Stimulated activated CD4-positive, alpha-beta T cell treated with anti-CD3 and anti-CD28 coated beads, TNF-alpha, amount 100 ng/mL, for 24 hours (primary cell): ENCODE data around the gene BACH2.
"Not testable (repeated sequence)": the region's sequence is repeated elsewhere in the genome, so short reads cannot be mapped to it uniquely, and the experiment has no call there.

Experiments
- DNase-seq, 3 experiments: peaks; one replicate each; pipeline ENCODE4 v3.0.0-alpha.2; 2020; ENCODE audit warnings: low read depth in 3 of 3

Gene BACH2

GRCh38 chr6:90302320-90302719 lies 5.7 kb upstream of the BACH2 start:
- DNase-seq: no peak

GRCh38 chr6:90301816-90302215 lies 5.2 kb upstream of the BACH2 start:
- no peak for DNase-seq

GRCh38 chr6:90298459-90299053 lies 1.9 kb upstream of the BACH2 start:
- DNase-seq: no peak

DNA sequence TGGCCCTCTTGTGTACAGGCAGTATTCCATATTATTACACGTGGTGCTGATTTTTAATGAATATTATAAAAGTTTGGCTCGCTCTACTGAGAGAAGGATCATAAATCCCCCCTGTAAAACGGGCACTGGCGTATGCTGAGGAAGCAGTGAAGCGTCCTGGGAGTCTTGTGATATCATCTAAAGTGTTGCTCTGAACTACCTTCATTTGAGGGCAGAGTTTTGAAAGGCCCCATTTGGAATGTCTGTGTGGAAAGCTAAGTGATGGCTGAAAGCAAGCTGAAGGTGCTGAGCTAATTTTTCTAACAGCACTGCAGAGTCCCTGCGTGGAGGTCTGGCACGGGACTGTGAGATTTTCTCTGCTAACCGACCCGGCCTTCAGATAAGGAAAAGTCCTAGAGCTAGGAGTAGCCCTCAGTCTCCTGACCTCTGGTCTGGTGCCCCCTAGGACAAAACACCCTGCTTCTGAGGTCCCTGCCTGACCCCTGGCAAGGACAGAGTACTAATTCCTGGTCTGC lies 1.3 kb upstream of the BACH2 start:
- no peak for DNase-seq

DNA sequence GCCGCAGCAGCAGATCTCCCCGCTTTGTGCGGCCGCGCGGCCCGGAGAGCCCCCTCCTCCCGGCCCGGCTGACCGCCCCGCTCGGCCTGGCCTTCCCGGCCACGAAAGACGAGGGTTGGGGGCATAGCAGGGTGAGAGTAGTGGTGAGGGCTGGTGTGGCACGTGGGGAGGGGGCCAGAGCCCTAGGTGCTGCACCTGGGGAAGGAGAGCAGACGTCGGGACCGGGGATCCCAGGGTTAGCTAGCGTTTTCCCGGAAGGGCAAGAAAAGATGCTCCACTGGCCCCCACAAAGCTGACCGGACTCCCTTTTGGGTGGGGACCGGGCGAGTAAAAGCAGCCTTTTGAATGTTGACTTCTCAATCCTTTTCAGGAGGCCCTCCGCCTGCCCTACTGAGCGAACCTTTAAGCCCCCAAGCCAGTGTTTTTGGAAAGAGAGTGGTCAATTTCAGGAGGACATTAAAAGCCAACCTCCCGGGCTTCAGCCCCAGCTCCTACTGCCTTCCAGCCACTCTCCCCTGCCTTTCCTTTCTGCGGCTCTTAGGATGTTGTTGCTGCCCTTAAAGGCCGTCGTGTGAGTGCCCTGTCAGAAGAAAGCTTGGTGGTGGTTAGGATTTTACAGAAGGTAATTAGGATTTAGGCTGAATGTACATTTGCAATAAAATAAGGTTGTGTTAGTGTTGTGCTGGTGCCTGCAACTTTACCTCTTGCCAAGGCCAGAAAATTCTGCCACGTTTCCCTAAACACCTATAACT lies 648 bp upstream of the BACH2 start:
- no peak for DNase-seq

GRCh38 chr6:90295854-90296340 lies 746 bp downstream of the BACH2 start:
- DNase-seq: peak; percentile 39 to 57 (median 39)

DNA sequence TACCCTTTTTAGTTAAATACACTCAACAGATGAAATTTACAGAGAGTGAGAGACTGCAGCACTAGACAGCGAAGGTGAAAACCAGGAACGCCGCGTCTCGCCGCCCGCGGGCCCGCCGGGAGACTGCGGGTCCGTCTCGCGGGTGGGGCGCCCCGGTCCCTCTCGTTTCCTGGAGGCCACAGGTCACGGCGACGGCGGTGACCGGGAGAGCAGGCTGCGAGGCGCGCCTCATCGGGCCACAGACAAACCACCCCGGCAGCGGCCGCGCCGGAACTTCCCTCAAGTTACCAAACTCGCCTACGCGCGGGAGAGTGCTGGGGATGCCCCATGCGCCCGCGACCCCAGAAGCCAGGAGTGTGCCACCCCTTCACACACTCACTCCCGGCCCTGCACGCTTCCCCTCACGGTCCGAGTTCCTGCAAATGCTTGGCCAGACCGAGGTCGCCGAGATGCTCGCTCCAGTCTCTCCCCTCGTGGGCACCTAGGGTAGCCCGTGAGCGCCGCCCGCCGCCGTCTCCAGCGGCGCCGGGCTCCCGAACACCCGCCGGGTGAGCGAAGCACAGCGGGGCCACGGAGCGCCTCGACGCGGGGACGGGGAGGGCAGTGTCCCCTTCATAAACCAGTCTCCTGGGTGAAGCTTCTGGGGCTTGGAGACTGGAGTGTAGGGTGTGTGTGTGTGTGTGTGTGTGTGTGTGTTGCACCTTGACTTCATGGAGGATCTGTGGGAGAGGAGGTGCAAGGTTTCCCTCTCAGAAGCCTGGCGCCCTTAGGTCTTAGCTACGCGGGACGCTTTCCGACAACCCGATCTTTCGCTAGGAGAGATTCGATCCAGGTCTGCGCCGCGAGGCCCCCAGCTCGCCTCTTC lies 1.4 kb downstream of the BACH2 start:
- peak; percentile 64 to 77 (median 68) for DNase-seq

- DNase-seq: no peak
Measured at GRCh38 chr6:90294614-90294988, 2.0 kb downstream of the BACH2 start.

DNA sequence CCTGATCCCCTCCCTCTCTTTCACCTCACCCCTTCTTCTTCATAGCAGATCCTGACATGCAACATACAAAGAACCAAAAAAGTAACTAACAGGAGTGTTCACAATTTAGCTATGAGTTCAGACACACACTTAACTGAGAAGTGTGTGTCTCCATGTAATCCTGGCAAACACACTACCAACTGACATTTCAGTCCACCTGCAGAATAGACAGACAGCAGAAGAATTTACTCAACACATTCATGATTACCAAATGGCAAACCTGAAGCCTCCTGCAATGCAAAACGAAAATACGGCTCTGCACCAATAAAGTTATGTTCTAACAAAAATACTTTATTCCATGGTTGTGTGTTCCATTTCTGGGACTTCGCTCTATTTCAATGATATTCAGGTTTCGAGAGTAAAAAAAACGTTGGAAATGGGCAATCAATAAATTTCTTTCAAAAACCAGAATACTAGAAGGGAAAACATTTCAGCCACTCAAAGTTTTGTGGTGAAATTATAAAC lies 2.6 kb downstream of the BACH2 start:
- no peak for DNase-seq

DNA sequence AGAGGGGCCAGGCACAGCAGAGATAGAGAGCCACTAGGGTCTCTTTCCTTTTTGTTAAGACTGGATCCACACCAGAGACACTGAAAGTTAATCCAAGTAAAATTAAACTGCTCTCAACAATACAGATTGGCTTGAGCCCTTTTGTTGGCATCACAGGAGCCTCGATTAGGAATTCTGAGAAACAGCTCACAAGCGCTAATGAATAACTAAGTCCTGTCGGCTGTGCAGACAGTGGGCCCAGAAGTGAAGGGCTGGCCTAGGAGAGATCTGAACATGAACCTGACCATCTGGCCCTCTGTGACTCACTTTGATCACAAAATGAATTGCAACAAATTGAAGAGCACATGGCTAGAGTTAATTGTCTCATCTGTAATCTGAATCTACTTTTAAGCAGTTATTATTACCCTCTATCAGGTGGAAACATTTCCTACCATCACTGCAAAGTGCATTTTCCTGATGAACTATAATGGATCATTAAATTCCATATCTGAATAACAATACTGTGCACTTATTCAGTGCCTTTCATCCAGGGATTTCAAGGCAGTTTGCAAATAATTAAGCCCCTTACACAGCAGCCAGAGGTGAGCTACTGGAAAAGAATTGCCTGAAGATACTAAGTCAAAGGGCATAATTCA lies 3.2 kb downstream of the BACH2 start:
- no peak for DNase-seq

DNA sequence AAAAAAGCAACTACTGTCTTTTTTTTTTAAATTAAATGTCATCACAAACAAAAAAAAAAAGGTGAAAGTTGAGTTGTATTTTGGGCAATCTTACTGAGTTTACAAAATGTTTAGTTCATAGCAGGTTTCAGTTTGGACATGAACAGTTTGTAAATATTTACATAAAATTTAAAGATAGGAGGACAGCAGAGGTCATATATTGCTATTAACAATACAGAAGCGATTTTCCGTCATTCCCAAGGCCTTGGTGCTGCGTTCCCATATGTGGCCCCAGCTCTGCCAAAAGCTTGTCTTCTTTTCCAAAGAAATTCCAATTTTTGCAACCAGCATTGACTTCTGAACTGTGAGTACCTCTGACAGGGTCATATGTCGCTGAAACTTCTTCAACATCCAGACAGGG lies 5.1 kb downstream of the BACH2 start:
- DNase-seq: no peak

DNA sequence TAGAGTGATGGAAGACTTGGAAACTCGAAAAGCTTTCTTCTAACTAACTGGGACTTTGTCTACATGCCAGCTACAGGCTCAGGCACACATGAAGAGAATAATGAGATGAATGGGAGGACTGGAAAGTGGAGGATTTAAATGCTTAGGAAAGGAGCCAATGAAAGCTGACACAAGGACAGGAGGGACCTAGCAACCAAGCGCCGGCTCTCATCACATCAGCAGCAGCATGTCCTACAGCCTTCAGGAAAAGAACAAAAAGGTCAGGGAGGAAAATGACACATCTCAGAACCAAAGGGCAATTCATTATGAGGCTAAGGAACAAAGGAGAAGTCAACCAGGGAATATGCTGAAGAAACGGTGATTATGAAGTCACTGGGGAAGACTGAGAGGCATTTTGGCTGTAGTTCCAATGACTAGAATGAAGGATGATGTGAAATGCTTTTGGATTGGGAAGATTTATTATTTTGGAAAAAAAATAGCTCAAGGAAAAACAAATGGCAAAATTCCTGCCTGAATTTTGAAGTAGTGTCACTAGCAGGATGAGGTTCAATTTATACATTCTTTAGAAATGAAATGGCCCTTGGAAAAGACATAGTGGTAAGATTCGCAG lies 5.7 kb downstream of the BACH2 start:
- no peak for DNase-seq

DNA sequence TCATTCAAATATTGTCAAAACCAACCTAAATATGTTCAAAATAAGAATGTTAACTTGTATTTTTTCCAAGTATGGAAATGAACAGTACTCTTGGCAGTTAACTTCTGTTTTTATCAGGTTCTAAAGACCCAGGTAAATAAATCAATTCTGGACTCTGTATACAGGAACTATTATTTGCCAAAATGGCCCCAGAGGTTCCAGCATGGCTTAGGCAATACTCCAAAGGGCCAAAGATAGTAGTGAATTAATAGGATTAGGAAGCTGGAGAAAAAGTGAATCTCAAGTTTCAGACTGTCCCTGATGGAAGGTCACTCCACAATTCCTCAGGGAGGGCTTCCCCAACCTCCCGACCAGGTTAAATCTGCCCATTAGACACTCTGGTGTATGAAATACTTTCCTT lies 6.7 kb downstream of the BACH2 start:
- DNase-seq: no peak

DNA sequence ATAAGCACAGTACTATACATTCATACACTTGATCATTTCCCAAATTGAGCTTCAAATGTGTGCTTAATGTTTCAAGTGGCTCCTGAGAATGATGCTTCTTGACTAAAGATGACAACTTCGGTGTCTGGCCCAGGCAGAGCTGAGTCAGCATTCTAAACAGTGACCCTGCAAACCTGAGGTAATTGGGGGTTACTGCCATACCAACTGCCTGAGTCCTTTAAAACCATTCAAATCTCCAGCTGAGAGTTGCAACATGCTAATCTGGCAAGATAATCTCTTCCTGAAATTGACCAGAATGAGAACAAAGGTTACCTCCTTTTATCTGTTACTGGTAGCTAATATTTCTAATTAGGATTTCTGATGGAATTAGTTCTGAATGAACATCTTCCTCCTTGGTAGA lies 8.2 kb downstream of the BACH2 start:
- no peak for DNase-seq

- peak in 2 of 3 experiments; percentile 57 to 66 for DNase-seq
Measured at GRCh38 chr6:90286884-90287488, 9.7 kb downstream of the BACH2 start.

DNA sequence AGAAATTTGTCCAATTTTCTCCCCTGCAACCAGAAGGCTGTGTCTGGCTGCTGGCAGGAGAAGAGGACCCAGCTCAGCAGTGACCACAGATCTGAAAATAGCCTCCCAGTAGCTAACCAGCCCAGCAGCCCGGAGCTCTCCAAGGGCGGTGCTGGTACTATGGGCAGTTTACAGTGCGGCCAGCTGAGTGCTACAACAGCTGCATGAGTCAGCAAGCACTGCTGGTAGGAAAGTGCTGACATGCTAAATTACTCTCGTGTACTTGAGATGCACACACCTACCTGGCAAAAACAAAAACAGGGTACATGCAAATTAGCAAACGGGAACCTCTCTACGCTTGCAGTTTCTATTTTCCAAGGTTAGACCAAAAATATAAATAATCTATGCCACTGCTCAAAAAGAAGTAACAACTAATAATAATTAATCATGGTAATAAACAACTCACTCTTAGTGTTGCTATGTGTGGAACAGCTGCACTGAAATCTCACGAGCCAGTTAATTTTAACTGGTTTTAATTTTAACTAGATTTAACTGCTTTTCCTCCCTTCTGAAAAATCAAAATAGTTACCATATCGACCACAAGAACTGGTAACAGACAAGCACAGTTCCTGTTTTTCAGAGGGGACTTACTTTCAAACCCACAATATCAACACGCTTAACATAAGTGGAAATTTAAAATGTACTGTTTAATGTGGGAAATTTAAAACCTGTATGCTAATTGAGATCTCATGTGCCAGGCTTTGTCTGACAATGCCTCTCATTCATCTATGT lies 10.8 kb downstream of the BACH2 start:
- peak in 1 of 3 experiments; percentile 44 for DNase-seq

- no peak for DNase-seq
Measured at GRCh38 chr6:90285042-90285481, 11.6 kb downstream of the BACH2 start.

DNA sequence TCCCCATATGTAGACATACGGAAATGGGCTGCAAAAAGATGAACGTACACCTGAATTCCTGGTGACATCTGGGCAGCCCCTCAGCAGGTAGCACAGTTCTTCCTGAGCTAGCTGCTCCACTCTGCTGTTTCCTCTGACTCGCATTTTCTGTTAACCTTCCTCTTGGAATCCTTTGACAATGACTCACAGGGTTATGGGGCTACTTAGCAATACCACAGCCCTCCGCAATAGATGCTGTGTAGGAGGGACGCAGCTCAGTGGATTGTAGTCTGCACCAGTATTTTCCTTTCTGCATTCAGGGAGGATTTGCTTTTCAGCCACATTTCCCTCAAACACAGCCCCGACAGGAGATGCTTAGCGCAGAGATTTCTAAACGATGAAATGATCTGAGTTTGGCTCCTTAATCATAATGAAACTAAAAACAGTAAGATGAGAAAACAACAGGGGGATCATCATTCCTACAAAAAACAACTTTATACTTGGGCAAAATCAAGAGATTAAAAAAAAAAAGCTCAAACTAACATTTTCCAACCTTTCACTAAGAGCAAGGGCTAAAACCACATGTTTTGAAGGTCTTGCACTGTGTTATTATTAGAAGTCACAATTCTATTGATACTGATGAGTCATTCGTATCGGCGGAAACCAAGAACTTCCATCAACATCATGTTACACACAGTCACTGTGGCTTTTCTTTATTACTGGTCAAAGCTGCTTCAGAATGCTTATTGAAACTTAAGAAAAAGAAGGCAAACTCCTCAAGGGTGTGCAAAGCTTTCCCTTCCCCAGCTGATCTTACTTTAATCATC lies 12.2 kb downstream of the BACH2 start:
- peak in 2 of 3 experiments; percentile 45 to 56 for DNase-seq

DNA sequence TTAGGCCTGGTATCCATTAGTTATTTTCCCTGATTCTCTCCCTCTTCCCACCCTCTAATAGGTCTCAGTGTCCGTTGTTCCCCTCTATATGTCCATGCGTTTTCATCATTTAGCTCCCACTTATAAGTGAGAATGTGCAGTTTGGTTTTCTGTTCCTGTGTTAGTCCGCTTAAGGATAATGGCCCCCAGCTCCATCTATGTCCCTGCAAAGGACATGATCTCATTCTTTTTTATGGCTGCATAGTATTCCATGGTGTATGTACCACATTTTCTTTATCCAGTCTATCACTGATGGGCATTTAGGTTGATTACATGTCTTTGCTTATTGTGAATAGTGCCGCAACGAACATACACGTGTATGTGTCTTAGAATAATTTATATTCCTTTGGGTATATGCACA lies 14.4 kb downstream of the BACH2 start:
- not testable (repeated sequence) for DNase-seq
